ENCODE measurements around the gene FAM9A. TPM values are rescaled to one million over a fixed set of nuclear protein-coding genes. Genes with fewer than 3 reads are reported as not detected.

Gene FAM9A
- polyA plus RNA-seq, 3 donors = not detected

DNA sequence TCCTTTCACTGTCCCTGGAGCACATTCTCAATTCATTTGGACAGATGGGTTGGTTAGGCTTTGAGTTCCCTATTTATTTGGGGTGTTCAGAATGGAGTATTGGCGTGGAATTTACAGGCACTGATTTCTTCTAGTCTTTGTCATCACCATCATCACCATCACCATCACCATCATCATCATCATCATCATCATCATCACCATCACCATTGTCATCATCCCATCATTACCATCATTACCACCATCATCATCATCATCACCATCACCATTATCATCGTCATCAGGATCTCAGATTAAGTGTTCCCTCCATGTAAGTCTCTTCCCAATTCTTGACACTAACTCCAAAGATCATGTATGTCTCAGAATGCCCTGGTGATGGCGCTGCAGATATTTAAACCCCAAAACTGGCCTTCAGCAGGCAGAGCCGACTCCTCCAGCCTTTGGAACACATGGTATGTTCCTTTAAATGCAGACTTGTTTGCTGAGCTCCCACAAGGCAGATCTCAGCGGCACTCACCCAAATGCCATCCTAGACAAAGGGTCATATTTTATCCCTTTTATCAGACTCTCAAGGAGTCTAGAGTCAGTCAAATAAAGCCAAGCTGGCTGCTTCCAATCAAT is 19.8 kb upstream of the FAM9A start:
- H3K27ac ChIP-seq (ENCODE audit: low read depth in 1 of 2, low read length in 2 of 2) = no peak overlapping the region
- Mint-ChIP-seq H3K36me3 (no peaks in the 10 kb centered on the region), H3K27ac (no peak overlapping the region), H3K4me1 (no peaks in the 10 kb centered on the region), H3K4me3 (no peak overlapping the region), H3K9me3 (no peaks in the 10 kb centered on the region), H3K27me3 (ENCODE audit: low read depth in 3 of 3) (peaks cover 0 to 12% (median 9%) of the 10 kb centered on the region in 3 donors)
- no peak overlapping the region for H3K4me2 ChIP-seq (replicated peaks; ENCODE audit: extremely low read depth, low read length, poor library complexity, severe bottlenecking)
- H3K4me3 ChIP-seq (replicated peaks in 1 of 3; ENCODE audit: low read depth in 2 of 3, low read length in 3 of 3) = no peak overlapping the region
- H3K4me1 ChIP-seq (ENCODE audit: control insufficient read depth in 1 of 2, insufficient read depth in 2 of 2, low read length in 2 of 2) = no peaks in the 10 kb centered on the region
- no peak overlapping the region for H2AFZ ChIP-seq (ENCODE audit: insufficient read depth, low read depth, low read length, poor library complexity, severe bottlenecking)
- H3K36me3 ChIP-seq (replicated peaks in 1 of 2; ENCODE audit: control insufficient read depth in 1 of 2, insufficient read depth in 2 of 2, low read length in 2 of 2) = no peaks in the 10 kb centered on the region
- no peaks in the 10 kb centered on the region for H4K20me1 ChIP-seq (ENCODE audit: insufficient read depth, low read length)
- no peaks in the 10 kb centered on the region for H3K79me2 ChIP-seq (ENCODE audit: insufficient read depth, low read length)
- intact Hi-C loops (cut with micrococcal nuclease) = no loop called here
- peaks cover 0 to 4% of the 10 kb centered on the region in 2 donors for H3K27me3 ChIP-seq (ENCODE audit: control insufficient read depth in 2 of 2, insufficient read depth in 2 of 2, low read length in 2 of 2)
- no peak for DNase-seq
- TF ChIP-seq, protein P1, sequence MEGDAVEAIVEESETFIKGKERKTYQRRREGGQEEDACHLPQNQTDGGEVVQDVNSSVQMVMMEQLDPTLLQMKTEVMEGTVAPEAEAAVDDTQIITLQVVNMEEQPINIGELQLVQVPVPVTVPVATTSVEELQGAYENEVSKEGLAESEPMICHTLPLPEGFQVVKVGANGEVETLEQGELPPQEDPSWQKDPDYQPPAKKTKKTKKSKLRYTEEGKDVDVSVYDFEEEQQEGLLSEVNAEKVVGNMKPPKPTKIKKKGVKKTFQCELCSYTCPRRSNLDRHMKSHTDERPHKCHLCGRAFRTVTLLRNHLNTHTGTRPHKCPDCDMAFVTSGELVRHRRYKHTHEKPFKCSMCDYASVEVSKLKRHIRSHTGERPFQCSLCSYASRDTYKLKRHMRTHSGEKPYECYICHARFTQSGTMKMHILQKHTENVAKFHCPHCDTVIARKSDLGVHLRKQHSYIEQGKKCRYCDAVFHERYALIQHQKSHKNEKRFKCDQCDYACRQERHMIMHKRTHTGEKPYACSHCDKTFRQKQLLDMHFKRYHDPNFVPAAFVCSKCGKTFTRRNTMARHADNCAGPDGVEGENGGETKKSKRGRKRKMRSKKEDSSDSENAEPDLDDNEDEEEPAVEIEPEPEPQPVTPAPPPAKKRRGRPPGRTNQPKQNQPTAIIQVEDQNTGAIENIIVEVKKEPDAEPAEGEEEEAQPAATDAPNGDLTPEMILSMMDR (IDR thresholded peaks at IDR 0.05) = no peak
- 48% methylated on average over 2 of the region's 5 CpGs for WGBS (ENCODE audit: insufficient coverage)
- H3K9me3 ChIP-seq (replicated peaks in 1 of 2; ENCODE audit: control insufficient read depth in 1 of 2, insufficient read depth in 1 of 2, low read length in 2 of 2) = no peaks in the 10 kb centered on the region
- H3K9ac ChIP-seq (ENCODE audit: insufficient read depth, low read length, poor library complexity, severe bottlenecking) = no peak overlapping the region

DNA sequence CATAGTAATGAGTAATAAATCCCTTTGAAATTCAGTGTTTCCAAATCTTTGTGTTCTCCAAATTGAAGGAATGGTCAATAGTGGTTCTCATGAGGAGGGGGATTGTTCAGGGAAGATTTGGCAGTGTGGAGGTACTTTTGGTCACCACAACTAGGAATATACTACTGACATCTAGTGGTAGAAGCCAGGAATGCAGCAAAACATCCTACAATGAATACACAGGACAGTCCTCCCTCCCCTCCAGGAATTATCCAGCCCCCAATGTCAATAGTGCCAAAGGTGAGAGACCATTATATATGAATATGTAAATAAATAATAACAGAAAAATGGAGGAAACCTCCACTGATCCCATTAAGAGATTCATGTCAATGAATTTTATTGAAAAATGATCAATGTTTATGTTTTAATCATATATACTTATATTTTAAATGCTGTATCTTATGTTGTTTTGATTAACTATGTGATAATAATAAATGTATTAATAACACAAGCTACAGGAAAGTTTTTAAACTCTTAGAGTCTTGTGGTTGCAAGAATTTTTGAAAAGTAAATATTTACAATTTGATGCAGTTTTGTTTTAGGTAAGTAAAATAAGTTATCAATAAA is 14.4 kb upstream of the FAM9A start:
- intact Hi-C loops (cut with micrococcal nuclease) = loop anchor here in 1 of 2 donors (5.0 kb wide), 1 partner anchor 892 kb away; no protein-coding TSS in a partner anchor
- no peaks in the 10 kb centered on the region for H3K79me2 ChIP-seq (ENCODE audit: insufficient read depth, low read length)
- no peak overlapping the region for H3K4me2 ChIP-seq (replicated peaks; ENCODE audit: extremely low read depth, low read length, poor library complexity, severe bottlenecking)
- no peaks in the 10 kb centered on the region for H3K9me3 ChIP-seq (replicated peaks in 1 of 2; ENCODE audit: control insufficient read depth in 1 of 2, insufficient read depth in 1 of 2, low read length in 2 of 2)
- H3K9ac ChIP-seq (ENCODE audit: insufficient read depth, low read length, poor library complexity, severe bottlenecking) = no peak overlapping the region
- TF ChIP-seq, protein P1 (IDR thresholded peaks at IDR 0.05) = peak; percentile 58
- H4K20me1 ChIP-seq (ENCODE audit: insufficient read depth, low read length) = no peaks in the 10 kb centered on the region
- H3K27me3 ChIP-seq (ENCODE audit: control insufficient read depth in 2 of 2, insufficient read depth in 2 of 2, low read length in 2 of 2) = peaks cover 0 to 3% of the 10 kb centered on the region in 2 donors
- H3K4me3 Mint-ChIP-seq = no peak overlapping the region
- no peak overlapping the region for H3K27ac Mint-ChIP-seq
- DNase-seq = peak; percentile 7 to 25 (median 13)
- peaks cover 0 to 7% (median 1%) of the 10 kb centered on the region in 3 donors for H3K27me3 Mint-ChIP-seq (ENCODE audit: low read depth in 3 of 3)
- H3K9me3 Mint-ChIP-seq = no peaks in the 10 kb centered on the region
- H3K4me3 ChIP-seq (replicated peaks in 1 of 3; ENCODE audit: low read depth in 2 of 3, low read length in 3 of 3) = no peak overlapping the region
- H3K4me1 ChIP-seq (ENCODE audit: control insufficient read depth in 1 of 2, insufficient read depth in 2 of 2, low read length in 2 of 2) = no peaks in the 10 kb centered on the region
- no peaks in the 10 kb centered on the region for H3K36me3 ChIP-seq (replicated peaks in 1 of 2; ENCODE audit: control insufficient read depth in 1 of 2, insufficient read depth in 2 of 2, low read length in 2 of 2)
- H3K36me3 Mint-ChIP-seq = no peaks in the 10 kb centered on the region
- H3K4me1 Mint-ChIP-seq = no peaks in the 10 kb centered on the region
- H3K27ac ChIP-seq (ENCODE audit: low read depth in 1 of 2, low read length in 2 of 2) = no peak overlapping the region
- no peak overlapping the region for H2AFZ ChIP-seq (ENCODE audit: insufficient read depth, low read depth, low read length, poor library complexity, severe bottlenecking)
